GM23338 (cell line): ENCODE data around the gene PID1. TPM values are rescaled to one million over a fixed set of nuclear protein-coding genes. Genes with fewer than 3 reads are reported as not detected.

Experiments used
- ATAC-seq: fragments of 200-7000 bp; cut with Tn5 transposase; 3 replicates; pipeline ENCODE4 v1.9.1; 2020
- DNase-seq: peaks from one replicate; pipeline ENCODE4 v3.0.0-alpha.2; 2015; ENCODE audit warnings: low spot score
- H2AFZ ChIP-seq: fragments of 200-600 bp; sonication (generic); 2 replicates; pipeline ENCODE4 v1.8.0; 2016; ENCODE audit warnings: antibody characterized with exemption, mild to moderate bottlenecking, moderate library complexity
- H3F3A ChIP-seq: fragments of 200-600 bp; sonication (generic); replicated peaks from 2 replicates; pipeline ENCODE4 v1.8.0; 2017; ENCODE audit warnings: antibody characterized with exemption, mixed run types, low read depth
- H3K27ac ChIP-seq: fragments of 200-600 bp; sonication (generic); 2 replicates; pipeline ENCODE4 v1.6.1; 2016; ENCODE audit warnings: low read depth
- H3K27me3 ChIP-seq: fragments of 200-600 bp; sonication (generic); 2 replicates; pipeline ENCODE4 v1.8.0; 2016; ENCODE audit warnings: mild to moderate bottlenecking, mixed run types, moderate library complexity; ENCODE audit not compliant: insufficient read depth
- H3K36me3 ChIP-seq: fragments of 200-600 bp; sonication (generic); 2 replicates; pipeline ENCODE4 v1.8.0; 2016; ENCODE audit warnings: mild to moderate bottlenecking; ENCODE audit not compliant: insufficient read depth
- H3K4me1 ChIP-seq: fragments of 200-600 bp; sonication (generic); 2 replicates; pipeline ENCODE4 v1.8.0; 2016; ENCODE audit warnings: mild to moderate bottlenecking, moderate library complexity; ENCODE audit not compliant: insufficient read depth
- H3K4me2 ChIP-seq: fragments of 200-600 bp; sonication (generic); 2 replicates; pipeline ENCODE4 v1.7.1; 2017; ENCODE audit warnings: mixed run types
- H3K4me3 ChIP-seq: fragments of 200-600 bp; sonication (generic); 2 replicates; pipeline ENCODE4 v1.6.1; 2016; ENCODE audit warnings: mixed run types
- H3K79me2 ChIP-seq: fragments of 200-600 bp; sonication (generic); replicated peaks from 2 replicates; pipeline ENCODE4 v1.8.0; 2017; ENCODE audit warnings: mild to moderate bottlenecking; ENCODE audit not compliant: insufficient read depth
- H3K9me2 ChIP-seq: fragments of 200-600 bp; sonication (generic); 2 replicates; pipeline ENCODE4 v1.8.0; 2017; ENCODE audit not compliant: insufficient read depth
- H4K20me1 ChIP-seq: fragments of 200-600 bp; sonication (generic); replicated peaks from 2 replicates; pipeline ENCODE4 v1.8.0; 2017; ENCODE audit warnings: mild to moderate bottlenecking; ENCODE audit not compliant: insufficient read depth
- H3K27ac Mint-ChIP-seq: 2 replicates; pipeline ENCODE4 v1.8.0; 2020; ENCODE audit warnings: inconsistent platforms, mild to moderate bottlenecking, moderate library complexity, mixed read lengths
- H3K27me3 Mint-ChIP-seq: 3 replicates; pipeline ENCODE4 v1.8.0; 2022; ENCODE audit warnings: low read depth, mild to moderate bottlenecking, moderate library complexity, mixed read lengths, inconsistent platforms; ENCODE audit not compliant: insufficient read depth, poor library complexity
- H3K36me3 Mint-ChIP-seq: 3 replicates; pipeline ENCODE4 v1.8.0; 2021; ENCODE audit warnings: low read depth, mild to moderate bottlenecking, inconsistent platforms, moderate library complexity, mixed read lengths
- H3K4me1 Mint-ChIP-seq: 3 replicates; pipeline ENCODE4 v1.8.0; 2020; ENCODE audit warnings: mild to moderate bottlenecking, inconsistent platforms, mixed read lengths
- H3K4me3 Mint-ChIP-seq: 3 replicates; pipeline ENCODE4 v1.8.0; 2021; ENCODE audit warnings: moderate library complexity, mild to moderate bottlenecking, inconsistent platforms, mixed read lengths
- H3K9me3 Mint-ChIP-seq: 3 replicates; pipeline ENCODE4 v1.8.0; 2020; ENCODE audit warnings: moderate library complexity, mild to moderate bottlenecking, inconsistent platforms, mixed read lengths
- CREB1 ChIP-seq: fragments of 250-450 bp; sonication (Bioruptor Pico); IDR thresholded peaks from 2 replicates; pipeline ENCODE4 v1.5.0; 2020; ENCODE audit warnings: low read depth, mild to moderate bottlenecking, moderate library complexity
- CTCF ChIP-seq, 2 experiments: fragments of 200-600 bp in 1 of 2; sonication (generic) in 1 of 2; conservative IDR thresholded peaks; 2 replicates each; pipeline versions ENCODE4 v1.5.1 to v1.6.1; 2016 to 2017; ENCODE audit warnings: antibody characterized with exemption in 2 of 2, low read depth in 2 of 2, mild to moderate bottlenecking in 2 of 2, moderate library complexity in 1 of 2
- ETS1 ChIP-seq: IDR thresholded peaks from 2 replicates; pipeline ENCODE4 v1.6.1; 2016; ENCODE audit warnings: antibody characterized with exemption
- EZH2 ChIP-seq: fragments of 200-600 bp; sonication (generic); IDR thresholded peaks from one replicate; pipeline ENCODE4 v1.8.0; 2017; ENCODE audit warnings: antibody characterized with exemption, mild to moderate bottlenecking, low read depth; ENCODE audit not compliant: unreplicated experiment
- EZH2phosphoT487 ChIP-seq: fragments of 200-600 bp; sonication (generic); IDR thresholded peaks from one replicate; pipeline ENCODE4 v1.8.1; 2018; ENCODE audit warnings: antibody characterized with exemption; ENCODE audit not compliant: unreplicated experiment
- JUNB ChIP-seq: IDR thresholded peaks from one replicate; pipeline ENCODE4 v1.6.1; 2016; ENCODE audit warnings: antibody characterized with exemption; ENCODE audit not compliant: unreplicated experiment
- NANOG ChIP-seq: IDR thresholded peaks from 2 replicates; pipeline ENCODE4 v1.6.1; 2016; ENCODE audit warnings: antibody characterized with exemption, borderline replicate concordance
- POLR2AphosphoS5 ChIP-seq: IDR thresholded peaks from 2 replicates; pipeline ENCODE4 v1.6.1; 2016; ENCODE audit warnings: antibody characterized with exemption, low read depth
- REST ChIP-seq: IDR thresholded peaks from one replicate; pipeline ENCODE4 v1.6.1; 2018; ENCODE audit warnings: antibody characterized with exemption; ENCODE audit not compliant: unreplicated experiment
- STAT1 ChIP-seq: IDR thresholded peaks from one replicate; pipeline ENCODE4 v1.6.1; 2016; ENCODE audit warnings: antibody characterized with exemption; ENCODE audit not compliant: unreplicated experiment
- ZNF114 ChIP-seq: fragments of 250-450 bp; sonication (Bioruptor Pico); IDR thresholded peaks from 2 replicates; pipeline ENCODE4 v1.5.0; 2020; ENCODE audit warnings: mild to moderate bottlenecking, moderate library complexity
- ZNF331 ChIP-seq: fragments of 250-450 bp; sonication (Bioruptor Pico); IDR thresholded peaks from 2 replicates; pipeline ENCODE4 v1.5.0; 2020; ENCODE audit warnings: low read depth, mild to moderate bottlenecking, moderate library complexity
- ZNF462 ChIP-seq: fragments of 250-450 bp; sonication (Bioruptor Pico); IDR thresholded peaks from 2 replicates; pipeline ENCODE4 v1.5.0; 2020; ENCODE audit warnings: mild to moderate bottlenecking, moderate library complexity
- polyA plus RNA-seq: library from polyadenylated mRNA; unstranded; fragments of >200 nt; fragmentation: Nextera tagmentation; extraction: Ambion mirVana; gene quantifications from 2 replicates; pipeline ENCODE4 v1.2.1, GENCODE V29; 2016
- total RNA-seq: library from RNA; depleted of rRNA; stranded (reverse); fragments of >200 nt; shearing (Covaris generic); gene quantifications from 2 replicates; pipeline ENCODE4 v1.2.3, GENCODE V29; 2014

Gene PID1
- total and polyA plus RNA-seq, 2 experiments from 2014 or later = 1.7 to 2.4 TPM

- Histone ChIP-seq H3K27ac (no peak overlapping the region), H3K4me3 (no peak overlapping the region), H4K20me1 (no peaks in the 10 kb centered on the region), H3K4me2 (no peak overlapping the region), H3K27me3 (no peaks in the 10 kb centered on the region), H3F3A (no peaks in the 10 kb centered on the region), H3K79me2 (no peaks in the 10 kb centered on the region), H3K4me1 (no peaks in the 10 kb centered on the region), H3K9me2 (no peaks in the 10 kb centered on the region), H3K36me3 (no peaks in the 10 kb centered on the region), H2AFZ (no peak overlapping the region)
- H3K9me3 Mint-ChIP-seq = peaks cover 4% of the 10 kb centered on the region; the same call in 2 of the 3 replicates
- no peaks in the 10 kb centered on the region for H3K27me3 Mint-ChIP-seq
- no peak overlapping the region for H3K27ac Mint-ChIP-seq
- no peaks in the 10 kb centered on the region for H3K4me1 Mint-ChIP-seq
- ATAC-seq (no peak), DNase-seq (no peak)
- H3K4me3 Mint-ChIP-seq = no peak overlapping the region
- TF ChIP-seq POLR2AphosphoS5 (no peak), EZH2phosphoT487 (no peak), JUNB (no peak), ETS1 (no peak), STAT1 (no peak), ZNF462 (CRISPR knock-in tag) (no peak), CTCF (conservative IDR thresholded peaks at IDR 0.05; ENCODE audit: low read depth in 2 of 2) (no peak), REST (no peak), ZNF331 (CRISPR knock-in tag) (no peak), EZH2 (no peak), ZNF114 (no peak), CREB1 (CRISPR knock-in tag) (no peak), NANOG (no peak)
- no peaks in the 10 kb centered on the region; the same call in 2 of the 3 replicates for H3K36me3 Mint-ChIP-seq
These were observed 129.6 kb downstream of the PID1 start for GRCh38 chr2:229141424-229142025.
